ENCODE measurements around the gene CPEB2.

Gene CPEB2

DNA sequence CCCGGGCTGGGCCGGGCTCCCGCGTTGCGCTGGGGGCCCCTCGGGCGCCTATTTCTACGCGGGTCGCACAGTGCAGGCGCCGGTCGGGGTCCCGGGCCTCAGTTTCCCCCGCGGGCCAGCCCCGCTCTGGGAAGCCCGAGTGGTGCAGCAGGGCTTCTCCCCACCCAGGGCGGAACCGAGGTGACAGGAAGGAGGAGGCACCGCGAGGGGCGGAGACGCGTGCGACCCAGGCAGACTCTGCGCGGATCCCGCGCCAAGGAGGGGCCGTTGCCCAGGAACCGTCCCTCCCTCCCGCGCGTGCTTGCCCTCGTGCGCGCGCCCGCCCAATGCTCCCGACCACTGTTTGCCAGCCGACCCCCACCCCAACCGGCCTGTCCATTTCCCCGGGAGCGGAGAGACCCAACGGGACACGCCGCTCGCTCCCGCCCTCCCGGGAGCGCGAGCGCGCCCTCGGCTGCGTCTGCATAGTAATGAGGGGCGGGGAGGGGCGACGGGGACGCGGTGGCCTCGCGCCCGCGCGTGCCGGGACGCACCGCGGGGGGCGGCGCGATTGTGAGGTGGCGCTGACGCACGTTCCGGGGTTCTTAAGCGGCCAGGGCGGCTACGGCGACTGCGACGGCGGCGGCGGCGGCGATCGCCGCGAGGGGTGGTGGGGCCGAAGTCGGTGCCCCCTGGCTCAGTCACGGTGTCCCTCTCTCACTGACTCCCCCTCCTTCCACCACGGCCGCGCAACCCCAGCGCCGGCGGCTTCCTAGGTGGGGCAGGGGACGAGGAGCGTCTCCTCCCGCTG lies at the start of gene CPEB2:
CPEB2 (plus strand) TSS at position 613 of the 790 bp plus-strand sequence. CDS start 193 bp downstream, outside the sequence.
- peak; percentile 72 for DNase-seq (ENCODE audit: low read depth)

DNA sequence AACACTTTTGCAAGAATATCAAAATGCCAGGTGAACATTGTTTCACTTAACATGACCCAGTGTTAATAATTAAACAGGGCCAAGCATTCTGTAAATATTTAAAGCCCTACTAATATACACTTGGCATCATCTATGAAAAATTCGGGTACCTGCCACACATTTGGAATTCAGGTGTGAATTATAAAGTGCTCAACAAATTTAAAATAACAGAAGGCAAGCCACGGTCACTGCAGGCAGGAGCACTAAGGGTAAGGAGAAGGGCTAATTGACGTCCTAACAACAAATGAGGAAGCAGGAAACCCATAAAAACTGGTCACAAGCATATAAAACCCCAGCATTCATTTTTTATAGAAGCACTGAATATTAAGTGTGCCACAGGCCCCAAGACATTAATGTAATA lies 43.8 kb upstream of the CPEB2 start:
- no peak for DNase-seq (ENCODE audit: low read depth)

DNA sequence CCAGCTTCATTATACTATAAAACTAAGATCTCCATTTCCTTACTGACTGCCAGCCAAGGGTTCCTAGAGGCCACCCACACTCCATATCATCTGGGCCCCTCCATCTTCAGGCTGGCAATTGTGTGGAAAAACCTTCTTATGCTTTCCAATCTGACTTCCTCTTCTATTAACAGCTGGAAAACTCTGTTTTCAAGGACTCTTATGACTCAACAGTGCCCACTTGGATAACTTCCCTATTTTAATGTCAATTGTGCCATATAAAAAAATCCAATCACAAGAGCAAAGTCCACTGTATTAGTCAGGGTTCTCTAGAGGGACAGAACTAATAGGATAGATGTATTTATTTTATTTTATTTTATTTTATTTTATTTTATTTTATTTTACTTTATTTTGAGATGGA lies 41.0 kb upstream of the CPEB2 start:
- no peak for DNase-seq (ENCODE audit: low read depth)

DNA sequence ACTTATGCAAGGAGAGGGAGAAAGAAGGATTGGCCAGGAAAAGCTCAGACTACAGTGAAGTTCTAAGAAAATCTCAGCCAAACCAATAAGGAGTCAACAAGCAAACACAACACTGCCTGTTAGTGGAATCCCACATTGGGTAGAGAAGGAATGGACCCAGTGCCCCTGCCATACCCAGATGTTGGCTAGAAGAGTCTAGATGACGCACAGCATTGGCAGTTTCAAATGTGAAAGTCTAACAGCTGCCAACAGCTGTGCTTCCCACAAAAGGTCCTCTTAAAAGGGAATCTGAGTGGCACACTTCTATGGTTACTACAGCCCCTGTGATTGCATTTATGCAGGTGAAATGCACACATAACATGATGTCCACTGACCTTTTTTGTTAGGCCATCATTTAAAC lies 37.2 kb upstream of the CPEB2 start:
- DNase-seq (ENCODE audit: low read depth) = no peak

DNA sequence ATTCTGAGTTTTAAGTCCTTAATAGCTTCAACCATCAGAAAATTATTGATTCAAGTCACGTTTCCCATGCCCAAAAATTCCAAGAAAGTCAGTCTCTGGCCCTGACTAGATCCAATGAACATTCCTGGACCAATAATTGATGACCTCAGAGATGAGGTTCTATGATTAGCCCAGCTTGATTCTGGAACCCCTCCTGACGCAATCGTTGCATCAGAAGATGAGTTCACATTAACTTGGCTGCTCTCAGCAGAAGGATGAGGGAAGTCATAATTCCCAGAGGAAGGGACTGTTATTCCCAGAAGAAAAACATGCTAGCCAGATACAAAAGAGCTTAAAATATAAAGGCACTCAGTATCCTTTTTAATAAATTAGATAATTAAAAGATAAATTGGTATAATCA lies 34.3 kb upstream of the CPEB2 start:
- DNase-seq (ENCODE audit: low read depth) = no peak

DNA sequence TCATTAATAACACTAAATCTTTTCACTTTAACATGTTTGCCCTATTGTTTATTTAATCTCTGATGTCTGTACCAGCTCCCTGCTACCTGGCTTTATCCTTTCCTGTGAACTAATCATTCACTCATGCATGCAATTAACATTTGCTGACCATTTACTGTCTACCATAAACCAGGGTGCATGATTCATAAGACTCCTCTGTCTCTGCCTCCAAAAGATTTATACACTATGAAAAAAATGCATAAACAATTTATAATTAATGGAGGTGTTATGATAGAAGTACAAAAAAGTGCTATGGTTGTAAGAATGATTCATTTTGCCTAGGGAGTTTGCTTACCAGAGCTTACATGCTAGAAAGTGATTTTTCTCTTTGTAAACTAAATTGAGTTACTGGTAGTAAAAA lies 24.5 kb upstream of the CPEB2 start:
- no peak for DNase-seq (ENCODE audit: low read depth)

DNA sequence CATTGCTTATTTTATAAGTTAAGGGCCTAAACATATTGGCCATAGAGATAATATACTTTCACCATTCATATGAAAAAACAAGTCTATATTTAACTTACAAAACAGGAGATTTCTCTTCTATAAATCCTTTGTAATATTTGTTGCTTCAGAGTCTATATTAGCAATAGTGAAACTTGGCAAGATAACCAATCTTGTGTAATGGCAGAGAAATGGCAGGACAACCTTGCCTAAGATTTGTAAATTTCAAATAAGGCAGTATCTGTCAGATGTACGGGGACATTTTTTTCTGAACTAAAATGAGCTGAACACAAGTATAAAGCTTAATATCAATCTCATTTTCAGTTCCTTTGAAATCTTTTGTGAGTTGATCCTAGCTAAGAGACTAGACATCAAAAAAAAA lies 17.8 kb upstream of the CPEB2 start:
- DNase-seq (ENCODE audit: low read depth) = no peak

DNA sequence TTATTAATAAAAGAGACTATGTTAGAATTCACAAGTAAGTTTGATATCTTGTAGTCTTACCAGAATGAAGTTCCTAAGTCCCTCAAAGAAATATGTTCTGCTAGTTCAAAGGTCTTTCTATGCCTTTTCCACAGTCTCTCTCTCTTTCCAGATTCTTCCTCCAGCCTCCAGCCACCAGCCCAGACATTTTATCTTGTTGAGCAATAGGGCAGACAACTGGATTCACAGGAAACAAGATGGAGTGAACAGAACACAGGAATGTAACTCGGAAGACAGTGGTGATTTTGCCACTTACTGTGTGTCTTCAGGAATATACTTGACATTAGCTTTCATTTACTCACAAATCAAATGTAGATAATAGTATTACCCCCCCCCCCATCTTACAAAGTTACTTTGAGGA lies 17.1 kb upstream of the CPEB2 start:
- no peak for DNase-seq (ENCODE audit: low read depth)

DNA sequence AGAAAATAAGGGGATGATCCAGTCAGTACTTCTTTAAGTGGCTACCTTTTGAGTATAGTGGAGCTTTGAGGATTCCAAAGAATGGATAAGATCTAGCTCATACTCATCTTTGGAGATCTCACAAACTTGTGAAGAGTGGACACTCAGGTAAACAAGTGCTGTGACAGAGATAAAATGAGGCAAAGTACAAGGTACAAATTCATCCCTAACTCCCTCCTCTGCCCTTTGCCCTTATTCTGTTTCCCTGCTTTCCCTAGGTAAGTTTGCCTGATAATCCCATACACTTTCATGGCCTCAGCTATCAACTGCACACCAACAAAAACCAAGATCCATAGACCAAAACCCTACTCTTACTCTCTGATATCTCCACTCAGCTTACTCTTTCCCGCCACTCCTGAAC lies 16.4 kb upstream of the CPEB2 start:
- DNase-seq (ENCODE audit: low read depth) = no peak

DNA sequence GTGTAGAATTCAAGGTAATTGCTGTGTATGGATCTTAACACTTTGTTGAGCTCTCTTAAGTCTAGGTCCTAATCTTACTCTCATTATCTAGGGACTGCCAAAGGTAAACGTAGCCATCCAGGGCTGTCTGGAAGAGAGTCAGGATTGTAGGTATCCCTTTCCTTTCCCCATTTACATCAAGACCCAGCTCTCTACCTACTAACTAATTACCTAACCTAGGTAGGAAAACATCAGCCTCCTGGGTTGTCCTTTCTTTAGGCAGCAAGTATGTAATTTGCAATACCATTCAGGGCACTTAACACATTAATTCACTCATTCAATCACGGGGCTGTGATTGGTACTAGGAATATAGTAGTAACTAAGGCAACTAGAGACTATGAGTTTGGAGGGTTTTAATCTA lies 15.2 kb upstream of the CPEB2 start:
- no peak for DNase-seq (ENCODE audit: low read depth)

DNA sequence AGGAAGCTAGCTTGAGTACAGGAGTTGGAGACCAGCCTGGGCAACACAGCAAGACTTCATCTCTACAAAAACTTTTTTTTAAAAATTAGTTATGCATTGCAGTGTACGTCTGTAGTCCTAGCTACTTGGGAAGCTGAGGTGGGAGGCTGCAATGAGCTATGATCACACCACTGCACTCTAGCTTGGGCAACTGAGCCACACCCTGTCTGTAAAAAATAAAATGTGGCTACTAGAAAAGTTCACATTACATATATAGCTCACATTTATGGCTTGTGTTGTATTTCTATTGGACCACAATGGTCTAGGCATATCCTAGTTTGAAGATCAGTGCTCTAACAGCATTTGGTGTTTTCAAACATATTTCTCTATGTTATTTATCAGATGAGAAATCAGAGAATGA lies 11.8 kb upstream of the CPEB2 start:
- DNase-seq (ENCODE audit: low read depth) = no peak

DNA sequence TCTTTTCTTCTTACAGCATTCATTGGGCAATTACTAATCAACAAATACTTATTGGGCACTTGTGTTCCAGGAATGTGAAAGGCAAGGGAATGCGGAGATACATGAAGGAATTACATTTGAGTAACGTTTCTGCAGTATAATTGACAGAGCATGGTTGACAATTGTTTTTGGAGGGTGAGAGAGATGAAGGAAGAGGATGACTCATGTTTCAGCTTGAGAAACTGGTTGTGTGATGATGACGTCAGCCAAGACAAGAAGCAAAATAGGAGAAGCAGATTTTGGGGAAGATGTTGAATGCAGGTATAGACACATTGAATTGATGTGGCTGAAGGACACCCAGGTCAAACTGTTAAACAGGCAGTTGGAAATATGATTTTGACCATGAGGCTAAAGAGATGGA lies 8.0 kb upstream of the CPEB2 start:
- DNase-seq (ENCODE audit: low read depth) = no peak

DNA sequence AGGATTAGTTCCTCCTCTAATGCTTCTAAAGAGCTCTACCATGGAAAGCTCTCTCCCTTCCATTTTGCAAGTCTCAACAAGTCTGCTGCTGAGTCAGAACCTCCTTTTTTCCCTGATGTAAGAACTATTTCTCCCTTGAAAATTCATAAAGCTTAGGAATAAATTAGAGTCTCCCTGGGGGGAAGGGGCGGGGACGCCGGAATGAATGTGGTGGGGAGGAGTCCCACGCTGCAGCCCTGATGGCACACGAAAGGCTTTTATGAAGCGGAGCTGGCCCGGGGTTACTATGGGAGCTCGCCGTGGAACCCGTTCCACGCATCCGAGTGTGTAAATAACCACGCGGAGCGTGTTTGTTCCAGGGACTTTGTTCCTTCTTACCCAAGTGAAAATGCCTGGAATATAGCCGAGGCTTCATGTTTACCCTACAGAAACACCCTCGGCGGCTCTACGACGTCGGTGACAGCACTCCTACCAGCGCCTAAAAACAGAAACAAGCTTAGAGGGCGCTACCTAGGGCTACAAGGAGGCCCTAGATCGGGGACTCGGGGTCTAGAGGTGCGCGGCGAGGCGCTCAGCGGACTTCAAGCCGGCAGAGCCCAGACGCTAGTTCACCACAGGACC lies 923 bp upstream of the CPEB2 start:
- peak; percentile 3 for DNase-seq (ENCODE audit: low read depth)

DNA sequence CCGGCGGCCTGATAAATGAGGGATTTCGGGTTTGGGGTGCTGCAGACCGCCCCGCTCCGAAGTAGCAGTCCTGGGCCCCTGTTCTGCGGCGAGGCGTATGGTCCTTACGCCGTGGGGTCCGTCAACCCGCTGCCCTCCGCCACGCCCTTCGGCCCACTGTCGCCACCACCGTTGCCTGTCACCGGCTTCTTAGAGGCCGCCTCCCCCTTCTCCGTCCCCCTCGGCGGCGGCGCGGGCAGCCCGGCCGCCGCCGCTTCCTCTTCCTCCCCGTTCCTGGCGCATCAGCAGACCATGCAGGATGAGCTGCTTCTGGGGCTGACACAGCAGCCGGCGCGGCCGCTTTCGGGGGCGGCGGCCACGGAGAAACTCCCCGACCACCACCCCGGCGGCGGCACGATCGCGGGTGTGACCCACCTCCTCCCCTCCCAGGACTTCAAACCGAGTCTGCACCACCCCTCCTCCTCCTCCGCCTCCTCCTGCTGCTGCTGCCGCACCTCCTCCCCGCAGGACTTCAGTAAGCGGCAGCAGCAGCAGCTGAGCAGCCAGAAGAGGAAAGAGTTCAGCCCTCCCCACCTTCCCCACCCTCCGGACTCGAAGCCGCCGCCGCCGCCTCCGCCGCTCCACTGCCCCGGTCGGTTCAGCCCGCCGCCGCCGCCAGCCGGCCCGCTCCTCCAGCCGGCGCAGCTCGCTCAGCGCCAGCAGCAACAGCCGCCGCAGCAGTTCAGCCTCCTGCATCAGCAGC lies 549 bp downstream of the CPEB2 start:
- DNase-seq (ENCODE audit: low read depth) = peak; percentile 38

DNA sequence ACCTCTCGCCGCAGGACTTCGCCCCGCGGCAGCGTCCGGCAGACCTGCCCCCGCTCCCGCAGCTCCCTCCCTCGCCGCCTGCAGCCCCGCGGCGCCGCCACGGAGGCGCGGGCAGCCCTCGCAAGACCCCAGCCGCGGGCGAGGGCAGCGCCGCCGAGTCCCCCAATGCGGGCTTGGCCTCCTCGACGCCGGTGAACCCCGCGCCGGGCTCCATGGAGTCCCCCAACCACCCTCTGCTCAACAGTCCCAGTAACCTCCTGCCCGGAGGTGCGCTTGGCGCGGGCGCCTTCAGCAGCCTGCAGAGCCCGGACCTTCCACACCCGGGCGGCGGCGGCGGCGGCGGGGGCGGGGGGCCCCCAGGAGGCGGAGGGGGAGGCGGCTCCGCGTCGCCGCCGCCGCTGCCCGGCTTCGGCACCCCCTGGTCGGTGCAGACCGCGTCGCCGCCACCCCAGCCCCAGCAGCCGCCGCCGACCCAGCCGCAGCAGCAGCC lies 1.2 kb downstream of the CPEB2 start:
- DNase-seq (ENCODE audit: low read depth) = peak; percentile 27

DNA sequence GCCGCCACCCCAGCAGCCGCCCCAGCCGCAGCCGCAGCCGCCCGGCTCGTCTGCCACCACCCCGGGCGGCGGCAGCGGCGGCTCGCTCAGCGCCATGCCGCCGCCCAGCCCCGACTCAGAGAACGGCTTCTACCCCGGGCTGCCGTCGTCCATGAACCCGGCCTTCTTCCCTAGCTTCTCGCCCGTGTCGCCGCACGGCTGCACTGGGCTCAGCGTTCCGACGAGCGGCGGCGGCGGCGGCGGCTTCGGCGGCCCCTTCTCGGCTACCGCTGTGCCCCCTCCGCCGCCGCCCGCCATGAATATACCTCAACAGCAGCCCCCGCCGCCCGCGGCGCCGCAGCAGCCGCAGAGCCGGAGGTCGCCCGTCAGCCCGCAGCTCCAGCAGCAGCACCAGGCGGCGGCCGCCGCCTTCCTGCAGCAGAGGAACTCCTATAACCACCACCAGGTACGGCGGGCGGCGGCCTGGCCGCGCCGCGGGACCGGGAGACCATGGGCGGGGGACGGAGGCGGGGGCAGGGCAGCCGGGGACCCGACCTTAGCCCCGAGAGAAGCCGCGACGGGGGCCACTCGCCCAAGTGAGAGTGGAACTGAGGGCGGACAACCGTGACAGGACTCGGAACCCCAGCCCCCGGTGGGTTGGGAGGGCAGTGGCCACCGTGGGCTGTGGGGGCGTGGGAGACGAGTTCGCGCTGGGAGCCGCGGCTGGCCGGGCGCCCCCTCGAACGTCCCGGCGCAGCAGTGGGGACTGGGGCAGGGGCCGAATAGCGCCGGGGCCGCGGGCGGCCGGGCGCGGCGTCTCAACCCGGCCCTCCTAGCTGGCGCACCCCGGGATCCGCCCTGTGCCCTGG lies 1.8 kb downstream of the CPEB2 start:
- DNase-seq (ENCODE audit: low read depth) = peak; percentile 21

DNA sequence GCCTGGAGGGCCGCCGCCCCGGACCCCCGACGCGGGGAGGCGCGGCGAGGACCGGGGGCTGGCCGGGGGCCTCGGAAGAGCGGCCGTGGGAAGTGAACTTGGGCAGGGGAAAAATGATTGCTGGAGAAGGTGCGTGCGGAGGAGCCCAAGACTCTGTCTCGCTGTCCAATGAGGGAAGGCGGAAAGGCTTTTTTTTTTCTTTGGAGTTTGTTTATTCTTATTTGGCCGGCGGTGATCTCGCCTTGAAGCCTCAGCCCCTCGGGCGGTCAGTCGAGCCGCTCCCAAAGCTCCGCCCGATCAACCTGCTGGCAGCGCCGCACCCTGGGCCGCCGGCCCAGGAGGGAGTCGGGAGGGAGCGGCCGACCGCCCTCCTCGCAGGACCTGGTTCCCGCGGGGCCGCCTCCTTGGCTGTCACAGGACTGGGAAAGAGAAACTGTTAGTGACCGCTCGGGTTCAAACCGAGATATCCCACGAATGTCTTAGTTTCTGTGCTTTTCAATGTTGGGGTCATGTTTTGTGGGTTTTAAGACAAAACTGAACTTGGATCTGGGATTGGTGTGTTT lies 2.5 kb downstream of the CPEB2 start:
- DNase-seq (ENCODE audit: low read depth) = peak; percentile 2

DNA sequence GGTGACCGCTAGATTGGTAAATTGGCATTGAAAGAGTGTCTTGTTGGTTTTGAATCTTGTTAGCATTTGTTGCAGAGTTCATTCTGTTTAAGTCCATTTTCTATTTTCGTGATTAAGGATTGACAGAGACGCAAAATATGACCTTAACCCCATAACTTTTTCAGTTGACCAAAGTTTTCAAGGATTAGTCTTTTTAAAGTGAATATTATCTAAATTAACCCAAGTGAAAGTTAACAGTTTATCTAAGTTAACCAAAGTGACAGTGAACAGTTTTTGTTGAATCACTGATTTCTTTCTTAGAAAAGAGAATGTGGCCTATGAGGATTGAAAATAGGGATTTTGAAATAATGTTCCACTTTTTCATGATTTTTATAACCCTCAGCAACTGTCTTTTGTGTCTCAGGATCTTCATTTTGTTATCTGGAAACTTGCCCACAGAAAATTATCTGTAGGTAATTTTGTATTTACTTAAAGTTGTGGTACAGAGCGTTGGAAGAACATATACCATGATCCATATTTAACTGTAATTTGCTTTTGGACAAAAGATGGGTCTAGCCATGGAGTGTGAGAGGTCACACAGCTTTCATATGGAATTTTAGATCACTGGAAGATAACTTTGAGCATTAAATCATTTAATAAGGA lies 3.3 kb downstream of the CPEB2 start:
- DNase-seq (ENCODE audit: low read depth) = no peak

DNA sequence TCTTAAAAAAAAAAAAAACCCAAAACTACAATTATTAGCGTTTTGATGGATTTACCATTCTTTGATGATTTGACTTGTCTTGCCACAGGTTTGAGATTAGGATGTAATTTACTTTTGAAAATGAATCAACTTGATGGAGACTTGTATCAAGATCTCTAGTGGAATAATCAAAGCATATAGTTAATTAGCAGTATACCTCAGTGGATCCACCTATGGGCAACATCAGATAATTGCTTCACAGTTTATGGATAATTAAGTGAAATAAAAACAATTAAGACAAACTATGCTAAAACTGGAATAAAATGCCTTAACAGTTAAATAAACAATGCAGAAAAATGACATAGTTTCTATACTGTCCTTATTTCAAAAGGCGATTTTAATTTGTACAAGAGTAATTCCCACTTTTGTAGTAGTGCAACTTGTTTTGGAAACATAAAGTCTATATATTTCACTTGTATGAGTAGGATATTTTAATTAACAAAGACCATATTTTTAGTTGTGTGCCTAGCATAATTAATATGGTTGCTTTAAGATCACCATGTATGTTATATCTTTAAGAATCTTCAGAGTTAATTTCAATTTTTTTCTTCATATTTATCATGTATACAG lies 4.2 kb downstream of the CPEB2 start:
- DNase-seq (ENCODE audit: low read depth) = no peak

DNA sequence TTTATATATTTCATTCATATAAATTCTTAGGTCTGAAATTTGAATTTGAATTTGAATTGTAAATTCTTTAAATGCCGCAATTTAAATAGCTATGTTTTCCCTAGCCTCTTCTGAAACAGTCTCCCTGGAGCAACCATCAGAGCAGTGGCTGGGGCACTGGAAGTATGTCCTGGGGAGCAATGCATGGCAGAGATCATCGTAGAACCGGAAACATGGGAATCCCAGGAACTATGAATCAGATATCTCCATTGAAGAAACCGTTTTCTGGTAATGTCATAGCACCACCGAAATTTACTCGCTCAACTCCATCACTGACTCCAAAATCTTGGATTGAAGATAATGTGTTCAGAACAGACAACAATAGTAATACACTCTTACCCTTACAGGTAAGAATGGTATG lies 4.9 kb downstream of the CPEB2 start:
- DNase-seq (ENCODE audit: low read depth) = no peak

All from stimulated activated CD8-positive, alpha-beta memory T cell treated with anti-CD3 and anti-CD28 coated beads, Interleukin-7, amount 100 ng/mL, for 24 hours (primary cell).